HEK293 (cell line): ENCODE results near the gene POLN.
A peak's percentile ranks its signal among the peaks of the same experiment; 100 is the strongest.

Source experiments
- CTCF ChIA-PET: fragments of 350-600 bp; formaldehyde crosslinking; extraction: SDS; loops from one replicate; lab custom pipeline; 2021; ENCODE audit warnings: antibody characterized with exemption; lab: Yijun Ruan, JAX
- POLR2A ChIA-PET: fragments of 300-600 bp; formaldehyde crosslinking; extraction: SDS; loops from one replicate; lab custom pipeline; 2020; ENCODE audit warnings: antibody characterized with exemption, inconsistent platforms; lab: Yijun Ruan, JAX
- H3K27ac ChIP-seq: fragments of 200-500 bp; sonication (Bioruptor generic); 2 replicates; pipeline ENCODE4 v1.5.1; 2014; ENCODE audit warnings: low read depth, low read length, control low read depth, inconsistent platforms; ENCODE audit errors: extremely low read depth
- H3K36me3 ChIP-seq, 2 experiments: fragments of 200-500 bp in 1 of 2; sonication (Bioruptor generic) in 1 of 2; 1 replicate in 1 of 2; 2 replicates in 1 of 2; pipeline ENCODE4 v1.5.1; 2014 to 2017; ENCODE audit warnings: inconsistent platforms in 2 of 2, low read length in 2 of 2; ENCODE audit not compliant: control insufficient read depth in 2 of 2, insufficient read depth in 1 of 2
- H3K4me1 ChIP-seq: fragments of 200-500 bp; sonication (Bioruptor generic); 2 replicates; pipeline ENCODE4 v1.5.1; 2014; ENCODE audit warnings: mild to moderate bottlenecking, low read length, inconsistent platforms; ENCODE audit not compliant: control insufficient read depth, insufficient read depth
- H3K4me3 ChIP-seq: 2 replicates; pipeline ENCODE4 v1.5.1; 2011; ENCODE audit warnings: low read depth, mild to moderate bottlenecking, control low read depth, low read length, moderate library complexity
- H3K9me3 ChIP-seq: fragments of 200-500 bp; sonication (Bioruptor generic); 2 replicates; pipeline ENCODE4 v1.5.1; 2014; ENCODE audit warnings: low read depth, low read length, inconsistent platforms; ENCODE audit not compliant: control insufficient read depth, insufficient read depth
- EGR2 ChIP-seq: fragments of 450-650 bp; formaldehyde crosslinking; IDR thresholded peaks from 2 replicates; pipeline ENCODE4 v1.5.1; 2016; ENCODE audit warnings: low read depth, missing biosample characterization, missing genetic modification characterization
- KLF1 ChIP-seq: fragments of 450-650 bp; formaldehyde crosslinking; IDR thresholded peaks from 2 replicates; pipeline ENCODE4 v1.5.1; 2016; ENCODE audit warnings: missing biosample characterization, missing genetic modification characterization
- KLF10 ChIP-seq: fragments of 450-650 bp; IDR thresholded peaks from 2 replicates; pipeline ENCODE4 v1.5.1; 2018; ENCODE audit warnings: missing biosample characterization, mild to moderate bottlenecking, missing genetic modification characterization
- PRDM1 ChIP-seq: fragments of 450-650 bp; formaldehyde crosslinking; IDR thresholded peaks from 2 replicates; pipeline ENCODE4; 2016; ENCODE audit warnings: missing biosample characterization, missing genetic modification characterization
- REPIN1 ChIP-seq: fragments of 450-650 bp; formaldehyde crosslinking; IDR thresholded peaks from 2 replicates; pipeline ENCODE4 v1.5.1; 2017; ENCODE audit warnings: missing biosample characterization, missing genetic modification characterization, low read depth
- SP2 ChIP-seq: fragments of 450-650 bp; formaldehyde crosslinking; IDR thresholded peaks from 2 replicates; pipeline ENCODE4 v1.5.1; 2016; ENCODE audit warnings: missing biosample characterization, missing genetic modification characterization
- TRIM28 ChIP-seq: IDR thresholded peaks from 2 replicates; pipeline ENCODE4 v1.6.1; 2011; ENCODE audit warnings: low read length, control low read depth, borderline replicate concordance
- ZBTB17 ChIP-seq: fragments of 450-650 bp; formaldehyde crosslinking; IDR thresholded peaks from 2 replicates; pipeline ENCODE4 v1.5.1; 2016; ENCODE audit warnings: missing biosample characterization, missing genetic modification characterization
- ZEB2 ChIP-seq: fragments of 450-650 bp; formaldehyde crosslinking; IDR thresholded peaks from 2 replicates; pipeline ENCODE4 v1.5.1; 2016; ENCODE audit warnings: missing biosample characterization, missing genetic modification characterization
- ZFP37 ChIP-seq: fragments of 450-650 bp; formaldehyde crosslinking; IDR thresholded peaks from 2 replicates; pipeline ENCODE4 v1.5.1; 2016; ENCODE audit warnings: missing biosample characterization, missing genetic modification characterization
- ZNF2 ChIP-seq: fragments of 450-650 bp; formaldehyde crosslinking; IDR thresholded peaks from 2 replicates; pipeline ENCODE4 v1.5.1; 2016; ENCODE audit warnings: missing biosample characterization, missing genetic modification characterization
- ZNF324 ChIP-seq: fragments of 450-650 bp; formaldehyde crosslinking; IDR thresholded peaks from 2 replicates; pipeline ENCODE4 v1.5.1; 2016; ENCODE audit warnings: missing biosample characterization, missing genetic modification characterization
- ZNF335 ChIP-seq: fragments of 450-650 bp; formaldehyde crosslinking; conservative IDR thresholded peaks from 2 replicates; pipeline ENCODE4 v1.5.1; 2016; ENCODE audit warnings: missing biosample characterization, missing genetic modification characterization
- ZNF423 ChIP-seq: fragments of 450-650 bp; formaldehyde crosslinking; IDR thresholded peaks from 2 replicates; pipeline ENCODE4 v1.5.1; 2016; ENCODE audit warnings: missing biosample characterization, missing genetic modification characterization
- ZNF585B ChIP-seq: fragments of 450-650 bp; formaldehyde crosslinking; IDR thresholded peaks from 2 replicates; pipeline ENCODE4 v1.5.1; 2016; ENCODE audit warnings: missing biosample characterization, missing genetic modification characterization
- ZNF777 ChIP-seq: fragments of 450-650 bp; formaldehyde crosslinking; IDR thresholded peaks from 2 replicates; pipeline ENCODE4 v1.5.1; 2017; ENCODE audit warnings: missing biosample characterization, missing genetic modification characterization, borderline replicate concordance
- ZNF791 ChIP-seq: fragments of 450-650 bp; formaldehyde crosslinking; IDR thresholded peaks from 2 replicates; pipeline ENCODE4 v1.5.1; 2016; ENCODE audit warnings: missing biosample characterization, missing genetic modification characterization
- ZNF837 ChIP-seq: fragments of 450-650 bp; formaldehyde crosslinking; IDR thresholded peaks from 2 replicates; pipeline ENCODE4 v1.5.1; 2016; ENCODE audit warnings: missing biosample characterization, missing genetic modification characterization
- TF ChIP-seq, protein P1 (sequence below): fragments of 450-650 bp; formaldehyde crosslinking; IDR thresholded peaks from 2 replicates; pipeline ENCODE4 v1.5.1; 2017; ENCODE audit warnings: missing biosample characterization, missing genetic modification characterization
- TF ChIP-seq, protein P2 (sequence below): fragments of 450-650 bp; formaldehyde crosslinking; IDR thresholded peaks from 2 replicates; pipeline ENCODE4 v1.5.1; 2016; ENCODE audit warnings: missing biosample characterization, missing genetic modification characterization
- TF ChIP-seq, protein P3 (sequence below): fragments of 450-650 bp; formaldehyde crosslinking; optimal IDR thresholded peaks from 2 replicates; pipeline ENCODE3; 2016; ENCODE audit warnings: missing biosample characterization, mild to moderate bottlenecking, missing genetic modification characterization
- TF ChIP-seq, protein P4 (sequence below): fragments of 450-650 bp; formaldehyde crosslinking; IDR thresholded peaks from 2 replicates; pipeline ENCODE4 v1.5.1; 2016; ENCODE audit warnings: missing biosample characterization, missing genetic modification characterization
- TF ChIP-seq, protein P5 (sequence below): fragments of 450-650 bp; formaldehyde crosslinking; IDR thresholded peaks from 2 replicates; pipeline ENCODE4 v1.5.1; 2016; ENCODE audit warnings: missing biosample characterization, missing genetic modification characterization
- TF ChIP-seq, protein P6 (sequence below): fragments of 450-650 bp; formaldehyde crosslinking; IDR thresholded peaks from 2 replicates; pipeline ENCODE4 v1.5.1; 2016; ENCODE audit warnings: missing biosample characterization, missing genetic modification characterization

The POLN gene

DNA sequence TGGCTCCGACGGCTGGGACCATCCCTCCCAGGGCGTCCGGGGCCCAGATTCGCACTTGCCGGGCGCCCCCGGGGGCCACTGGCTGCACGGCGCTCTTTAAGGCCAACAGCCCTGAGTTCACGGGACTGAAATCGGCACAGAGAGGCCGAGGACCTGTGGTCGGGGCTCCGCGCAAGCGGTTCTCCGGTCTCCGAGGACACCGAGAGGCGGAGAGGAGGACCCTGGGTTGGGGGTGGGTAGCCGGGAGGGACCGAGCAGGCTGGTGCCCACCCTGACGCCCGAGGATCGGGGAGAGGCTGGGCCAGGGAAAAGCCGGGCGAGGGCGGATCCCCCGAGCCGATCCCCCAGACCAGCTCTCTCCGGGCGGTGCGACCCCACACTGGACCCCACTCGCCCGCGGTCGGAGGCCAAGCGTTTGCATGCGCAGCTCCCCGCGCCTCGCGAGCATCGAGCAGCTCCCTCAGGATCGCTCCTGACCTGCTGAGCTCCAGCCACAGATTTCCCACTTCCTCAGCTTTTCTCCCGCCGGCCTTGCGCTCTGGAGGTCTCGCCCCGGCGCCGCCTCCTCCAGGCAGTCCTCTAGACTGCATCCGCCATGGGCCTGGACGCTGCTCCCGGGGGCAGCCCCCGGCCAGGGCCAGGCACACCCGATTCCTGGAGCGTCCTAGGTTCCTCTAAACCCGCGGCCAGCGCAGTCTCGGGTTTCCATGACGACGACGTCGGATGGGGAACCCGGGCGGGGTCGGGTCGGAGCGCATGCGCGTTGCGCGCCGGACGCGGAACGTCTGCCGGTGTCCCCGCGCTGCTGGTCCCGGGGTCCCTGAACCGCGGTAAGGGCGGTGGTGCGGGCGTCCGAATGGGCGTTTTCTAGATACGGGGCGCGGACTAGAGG lies 200.4 kb downstream of the POLN start (continued):
- TF ChIP-seq, protein P1, sequence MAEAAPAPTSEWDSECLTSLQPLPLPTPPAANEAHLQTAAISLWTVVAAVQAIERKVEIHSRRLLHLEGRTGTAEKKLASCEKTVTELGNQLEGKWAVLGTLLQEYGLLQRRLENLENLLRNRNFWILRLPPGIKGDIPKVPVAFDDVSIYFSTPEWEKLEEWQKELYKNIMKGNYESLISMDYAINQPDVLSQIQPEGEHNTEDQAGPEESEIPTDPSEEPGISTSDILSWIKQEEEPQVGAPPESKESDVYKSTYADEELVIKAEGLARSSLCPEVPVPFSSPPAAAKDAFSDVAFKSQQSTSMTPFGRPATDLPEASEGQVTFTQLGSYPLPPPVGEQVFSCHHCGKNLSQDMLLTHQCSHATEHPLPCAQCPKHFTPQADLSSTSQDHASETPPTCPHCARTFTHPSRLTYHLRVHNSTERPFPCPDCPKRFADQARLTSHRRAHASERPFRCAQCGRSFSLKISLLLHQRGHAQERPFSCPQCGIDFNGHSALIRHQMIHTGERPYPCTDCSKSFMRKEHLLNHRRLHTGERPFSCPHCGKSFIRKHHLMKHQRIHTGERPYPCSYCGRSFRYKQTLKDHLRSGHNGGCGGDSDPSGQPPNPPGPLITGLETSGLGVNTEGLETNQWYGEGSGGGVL (tag by site-specific recombination), result no peak
- TF ChIP-seq KLF1 (tag by site-specific recombination) (0 out of 2 replicates have a peak, but pooled peaks have one; percentile 27), ZNF777 (tag by site-specific recombination) (peak; percentile 46; the same call in 1 of the 2 replicates), ZBTB17 (peak; percentile 92), ZNF423 (tag by site-specific recombination) (no peak), ZNF335 (tag by site-specific recombination) (peak; percentile 84), ZEB2 (tag by site-specific recombination) (peak; percentile 71)
- TF ChIP-seq, protein P2, sequence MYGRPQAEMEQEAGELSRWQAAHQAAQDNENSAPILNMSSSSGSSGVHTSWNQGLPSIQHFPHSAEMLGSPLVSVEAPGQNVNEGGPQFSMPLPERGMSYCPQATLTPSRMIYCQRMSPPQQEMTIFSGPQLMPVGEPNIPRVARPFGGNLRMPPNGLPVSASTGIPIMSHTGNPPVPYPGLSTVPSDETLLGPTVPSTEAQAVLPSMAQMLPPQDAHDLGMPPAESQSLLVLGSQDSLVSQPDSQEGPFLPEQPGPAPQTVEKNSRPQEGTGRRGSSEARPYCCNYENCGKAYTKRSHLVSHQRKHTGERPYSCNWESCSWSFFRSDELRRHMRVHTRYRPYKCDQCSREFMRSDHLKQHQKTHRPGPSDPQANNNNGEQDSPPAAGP, result peak; percentile 75; the same call in 1 of the 2 replicates
- TF ChIP-seq, protein P3, sequence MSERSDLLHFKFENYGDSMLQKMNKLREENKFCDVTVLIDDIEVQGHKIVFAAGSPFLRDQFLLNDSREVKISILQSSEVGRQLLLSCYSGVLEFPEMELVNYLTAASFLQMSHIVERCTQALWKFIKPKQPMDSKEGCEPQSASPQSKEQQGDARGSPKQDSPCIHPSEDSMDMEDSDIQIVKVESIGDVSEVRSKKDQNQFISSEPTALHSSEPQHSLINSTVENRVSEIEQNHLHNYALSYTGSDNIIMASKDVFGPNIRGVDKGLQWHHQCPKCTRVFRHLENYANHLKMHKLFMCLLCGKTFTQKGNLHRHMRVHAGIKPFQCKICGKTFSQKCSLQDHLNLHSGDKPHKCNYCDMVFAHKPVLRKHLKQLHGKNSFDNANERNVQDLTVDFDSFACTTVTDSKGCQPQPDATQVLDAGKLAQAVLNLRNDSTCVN (tag by site-specific recombination), result peak; percentile 66

DNA sequence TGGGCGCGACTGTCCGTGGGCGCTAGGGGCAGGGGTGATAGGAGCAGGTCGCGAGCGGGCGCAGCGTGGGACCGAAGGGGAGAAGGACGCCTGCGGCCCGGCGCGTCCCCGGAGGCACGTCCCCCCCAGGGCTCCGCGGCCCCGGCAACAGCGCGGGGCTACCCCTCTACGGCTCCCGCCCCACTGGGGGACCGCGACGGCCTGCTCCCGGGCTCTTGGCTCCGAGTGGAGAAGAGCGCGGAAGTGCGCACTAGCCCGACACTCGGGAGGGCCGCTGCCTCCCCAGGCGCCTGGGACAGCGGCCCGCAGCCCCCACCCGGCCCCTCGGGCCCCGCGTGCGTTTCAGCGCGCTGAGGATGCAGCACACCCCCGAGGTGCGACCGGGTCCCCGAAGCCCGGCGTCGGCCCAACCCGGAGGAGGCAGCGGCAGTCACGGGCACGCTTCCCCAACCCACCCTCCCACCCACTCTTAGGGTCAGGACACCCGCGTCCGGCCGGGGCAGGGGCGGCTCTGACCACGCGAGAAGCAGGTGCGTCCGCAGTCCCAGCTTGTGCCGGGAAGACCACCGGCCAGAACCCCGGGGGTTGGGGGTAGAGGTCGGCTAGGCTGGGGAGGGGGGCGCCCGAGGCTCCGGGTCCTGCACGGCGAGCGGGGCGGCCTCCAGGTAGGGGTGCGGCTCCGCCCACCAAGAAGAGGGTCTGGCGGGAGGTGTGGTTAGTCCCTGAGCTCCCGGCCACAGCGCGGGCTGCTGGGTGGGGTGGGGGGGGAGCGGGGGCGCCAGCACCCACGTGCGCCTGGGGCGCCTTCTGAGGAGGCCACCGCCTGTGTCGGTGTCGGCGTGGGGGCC lies 201.3 kb downstream of the POLN start:
- ChIA-PET POLR2A (interaction anchor here (0.8 to 0.9 kb wide), 2 partner anchors 15 to 31 kb away, joined by 3 read pairs; no protein-coding TSS in a partner anchor), CTCF (no interaction called here)

More for the DNA sequence above, 201.3 kb downstream of the POLN start:
- Histone ChIP-seq H3K36me3 (peaks cover 0 to 6% of the 10 kb centered on the region in 2 experiments; a peak in 1 of 3 replicates), H3K4me1 (no peaks in the 10 kb centered on the region), H3K9me3 (no peaks in the 10 kb centered on the region), H3K4me3 (peak overlapping the region; percentile 74), H3K27ac (no peak overlapping the region)
- TF ChIP-seq KLF10, result no peak
- no peak for TF ChIP-seq REPIN1 (tag by site-specific recombination)
- no peak for TF ChIP-seq ZNF324
- no peak for TF ChIP-seq TRIM28
- TF ChIP-seq ZNF2 (tag by site-specific recombination), result no peak
- TF ChIP-seq, protein P4, sequence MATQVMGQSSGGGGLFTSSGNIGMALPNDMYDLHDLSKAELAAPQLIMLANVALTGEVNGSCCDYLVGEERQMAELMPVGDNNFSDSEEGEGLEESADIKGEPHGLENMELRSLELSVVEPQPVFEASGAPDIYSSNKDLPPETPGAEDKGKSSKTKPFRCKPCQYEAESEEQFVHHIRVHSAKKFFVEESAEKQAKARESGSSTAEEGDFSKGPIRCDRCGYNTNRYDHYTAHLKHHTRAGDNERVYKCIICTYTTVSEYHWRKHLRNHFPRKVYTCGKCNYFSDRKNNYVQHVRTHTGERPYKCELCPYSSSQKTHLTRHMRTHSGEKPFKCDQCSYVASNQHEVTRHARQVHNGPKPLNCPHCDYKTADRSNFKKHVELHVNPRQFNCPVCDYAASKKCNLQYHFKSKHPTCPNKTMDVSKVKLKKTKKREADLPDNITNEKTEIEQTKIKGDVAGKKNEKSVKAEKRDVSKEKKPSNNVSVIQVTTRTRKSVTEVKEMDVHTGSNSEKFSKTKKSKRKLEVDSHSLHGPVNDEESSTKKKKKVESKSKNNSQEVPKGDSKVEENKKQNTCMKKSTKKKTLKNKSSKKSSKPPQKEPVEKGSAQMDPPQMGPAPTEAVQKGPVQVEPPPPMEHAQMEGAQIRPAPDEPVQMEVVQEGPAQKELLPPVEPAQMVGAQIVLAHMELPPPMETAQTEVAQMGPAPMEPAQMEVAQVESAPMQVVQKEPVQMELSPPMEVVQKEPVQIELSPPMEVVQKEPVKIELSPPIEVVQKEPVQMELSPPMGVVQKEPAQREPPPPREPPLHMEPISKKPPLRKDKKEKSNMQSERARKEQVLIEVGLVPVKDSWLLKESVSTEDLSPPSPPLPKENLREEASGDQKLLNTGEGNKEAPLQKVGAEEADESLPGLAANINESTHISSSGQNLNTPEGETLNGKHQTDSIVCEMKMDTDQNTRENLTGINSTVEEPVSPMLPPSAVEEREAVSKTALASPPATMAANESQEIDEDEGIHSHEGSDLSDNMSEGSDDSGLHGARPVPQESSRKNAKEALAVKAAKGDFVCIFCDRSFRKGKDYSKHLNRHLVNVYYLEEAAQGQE (tag by site-specific recombination), result no peak
- no peak for TF ChIP-seq ZNF837 (tag by site-specific recombination)
- no peak for TF ChIP-seq ZNF791 (tag by site-specific recombination)
- TF ChIP-seq, protein P5, sequence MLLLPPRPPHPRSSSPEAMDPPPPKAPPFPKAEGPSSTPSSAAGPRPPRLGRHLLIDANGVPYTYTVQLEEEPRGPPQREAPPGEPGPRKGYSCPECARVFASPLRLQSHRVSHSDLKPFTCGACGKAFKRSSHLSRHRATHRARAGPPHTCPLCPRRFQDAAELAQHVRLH (tag by site-specific recombination), result no peak
- TF ChIP-seq ZFP37, result no peak
- TF ChIP-seq, protein P6, sequence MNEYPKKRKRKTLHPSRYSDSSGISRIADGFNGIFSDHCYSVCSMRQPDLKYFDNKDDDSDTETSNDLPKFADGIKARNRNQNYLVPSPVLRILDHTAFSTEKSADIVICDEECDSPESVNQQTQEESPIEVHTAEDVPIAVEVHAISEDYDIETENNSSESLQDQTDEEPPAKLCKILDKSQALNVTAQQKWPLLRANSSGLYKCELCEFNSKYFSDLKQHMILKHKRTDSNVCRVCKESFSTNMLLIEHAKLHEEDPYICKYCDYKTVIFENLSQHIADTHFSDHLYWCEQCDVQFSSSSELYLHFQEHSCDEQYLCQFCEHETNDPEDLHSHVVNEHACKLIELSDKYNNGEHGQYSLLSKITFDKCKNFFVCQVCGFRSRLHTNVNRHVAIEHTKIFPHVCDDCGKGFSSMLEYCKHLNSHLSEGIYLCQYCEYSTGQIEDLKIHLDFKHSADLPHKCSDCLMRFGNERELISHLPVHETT (tag by site-specific recombination), result no peak
- no peak for TF ChIP-seq SP2 (tag by site-specific recombination)
- no peak for TF ChIP-seq EGR2 (tag by site-specific recombination)
- TF ChIP-seq ZNF585B, result no peak
- no peak for TF ChIP-seq PRDM1
